C1 segment of cervical spinal cord (tissue), 14 donors: ENCODE results near the gene COX7A1.
"Not testable (repeated sequence)": the region's sequence is repeated elsewhere in the genome, so short reads cannot be mapped to it uniquely, and the experiment has no call there.

Experiments used
- DNase-seq, 14 donors: peaks; one replicate each; lab custom pipeline; 2025; lab: John Stamatoyannopoulos, UW

The COX7A1 gene

DNA sequence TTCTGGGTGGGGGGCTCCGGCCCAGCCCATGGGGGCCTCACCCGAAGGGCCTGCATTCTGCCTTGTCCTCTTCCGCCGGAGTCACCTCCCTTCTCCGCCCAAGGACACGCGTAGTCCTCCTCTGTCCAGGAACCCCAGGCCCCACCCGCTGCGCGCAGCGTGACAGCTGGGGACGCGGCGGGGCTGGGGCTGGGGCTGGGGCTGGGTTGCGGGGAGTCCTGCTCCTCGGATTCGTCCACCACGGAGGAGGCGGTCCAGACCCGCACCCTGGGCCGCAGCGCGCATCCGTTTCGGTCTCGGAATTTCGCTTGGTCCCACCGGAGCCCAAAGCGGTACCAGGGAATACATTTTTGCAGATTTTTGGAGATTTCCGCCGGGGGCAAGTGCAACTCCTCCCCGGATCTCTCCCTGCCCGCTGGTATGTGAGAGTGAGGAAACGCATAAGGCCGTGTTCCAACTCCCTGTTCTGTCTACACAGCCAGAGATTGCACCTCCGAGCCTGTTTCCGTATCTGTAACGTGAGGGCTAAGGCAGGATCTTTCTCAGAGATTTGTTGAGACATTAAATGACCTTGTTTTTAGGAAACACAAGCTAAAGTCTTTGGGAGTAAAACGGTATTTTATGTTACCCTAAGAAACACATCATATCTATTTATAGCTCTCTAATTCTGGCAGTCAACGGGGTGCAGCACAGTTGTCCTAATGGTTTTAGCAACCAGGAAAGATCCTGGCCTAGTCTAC lies at the start of gene COX7A1:
COX7A1 (minus strand) TSS at position 96 of the 740 bp plus-strand sequence; CDS start at position 56, 40 bp downstream.
- peak in 1 of 14 donors; percentile 75 for DNase-seq

DNA sequence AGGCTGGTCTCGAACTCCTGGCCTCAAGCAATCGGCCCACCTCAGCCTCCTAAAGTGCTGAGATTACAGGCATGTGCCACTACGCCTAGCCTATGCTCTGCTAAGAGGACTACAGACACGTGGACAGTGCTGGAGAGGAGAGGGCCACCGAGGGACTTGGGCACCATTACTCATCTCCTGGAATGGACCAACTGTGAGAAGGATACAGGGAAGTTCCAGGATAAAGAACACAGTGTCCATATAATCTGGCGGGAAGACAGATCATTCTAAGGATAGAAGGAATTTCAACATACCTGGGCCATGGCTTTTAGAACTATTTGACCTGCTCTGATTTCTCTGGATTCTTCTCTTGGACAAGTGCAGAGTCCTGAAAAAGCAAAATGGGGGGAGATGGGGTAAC lies 49.4 kb upstream of the COX7A1 start:
- no peak for DNase-seq

DNA sequence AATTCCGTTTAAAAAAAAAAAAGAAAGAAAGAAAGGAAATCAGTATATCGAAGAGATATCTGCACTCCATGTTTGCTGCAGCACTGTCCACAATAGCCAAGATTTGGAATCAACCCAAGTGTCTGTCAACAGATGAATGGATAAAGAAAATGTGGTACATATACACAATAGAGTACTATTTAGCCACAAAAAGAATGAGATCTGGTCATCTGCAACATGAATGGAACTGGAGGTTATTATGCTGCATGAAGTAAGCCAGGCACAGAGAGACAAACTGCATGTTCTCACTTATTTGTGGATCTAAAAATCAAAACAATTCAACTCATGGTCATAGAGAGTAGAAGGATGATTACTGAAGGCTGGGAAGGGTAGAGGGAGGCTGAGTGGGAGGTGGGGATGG lies 45.9 kb upstream of the COX7A1 start:
- peak in 7 of 14 donors; percentile 3 to 41 (median 14) for DNase-seq

DNA sequence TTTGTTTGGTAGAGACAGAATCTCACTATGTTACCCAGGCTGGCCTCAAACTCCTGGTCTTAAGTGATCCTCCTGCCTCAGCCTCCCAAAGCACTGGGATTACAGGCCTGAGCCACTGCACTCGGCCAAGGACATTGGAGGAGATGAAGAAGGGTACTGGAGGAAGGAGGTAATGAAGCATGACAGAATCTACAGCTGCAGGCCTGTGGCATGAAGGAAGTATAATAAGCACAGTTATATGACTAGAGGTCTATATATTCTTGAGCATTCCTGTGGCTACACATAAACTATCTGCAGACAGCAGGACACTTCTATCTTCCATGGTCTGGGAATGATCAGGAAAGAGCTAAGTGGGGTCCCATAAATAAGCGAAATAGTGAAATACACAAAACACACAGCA lies 44.0 kb upstream of the COX7A1 start:
- DNase-seq: no peak

DNA sequence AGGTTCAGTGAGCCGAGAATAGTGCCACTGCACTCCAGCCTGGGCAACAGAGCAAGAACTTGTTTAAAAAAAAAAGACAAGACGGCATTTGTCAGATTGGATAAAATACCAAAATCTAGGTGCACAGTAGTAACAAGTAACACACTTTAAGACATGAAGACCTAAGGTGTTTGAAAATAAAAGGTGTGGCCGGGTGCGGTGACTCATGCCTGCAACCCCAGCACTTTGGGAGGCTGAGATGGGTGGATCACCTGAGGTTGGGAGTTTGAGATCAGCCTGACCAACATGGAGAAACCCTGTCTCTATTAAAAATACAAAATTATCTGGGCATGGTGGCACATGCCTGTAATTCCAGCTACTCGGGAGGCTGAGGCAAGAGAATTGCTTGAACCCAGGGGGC lies 34.5 kb upstream of the COX7A1 start:
- DNase-seq: not testable (repeated sequence)

DNA sequence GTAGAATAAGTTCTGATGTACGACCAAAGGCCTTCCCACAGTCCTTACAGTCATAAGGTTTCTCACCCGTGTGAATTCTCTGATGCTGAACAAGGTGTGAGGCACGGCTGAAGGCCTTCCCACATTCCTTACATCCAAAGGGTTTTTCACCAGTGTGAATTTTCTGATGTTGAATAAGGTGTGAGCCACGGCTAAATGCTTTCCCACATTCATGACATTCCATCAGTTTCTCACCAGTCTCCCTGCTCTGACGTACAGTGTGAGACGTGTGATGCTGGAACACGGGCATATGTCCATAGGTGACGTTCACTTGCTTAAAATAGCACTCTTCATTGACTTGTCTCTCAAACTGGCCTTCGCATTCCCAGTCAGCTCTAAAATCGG lies 31.0 kb upstream of the COX7A1 start:
- no peak for DNase-seq

DNA sequence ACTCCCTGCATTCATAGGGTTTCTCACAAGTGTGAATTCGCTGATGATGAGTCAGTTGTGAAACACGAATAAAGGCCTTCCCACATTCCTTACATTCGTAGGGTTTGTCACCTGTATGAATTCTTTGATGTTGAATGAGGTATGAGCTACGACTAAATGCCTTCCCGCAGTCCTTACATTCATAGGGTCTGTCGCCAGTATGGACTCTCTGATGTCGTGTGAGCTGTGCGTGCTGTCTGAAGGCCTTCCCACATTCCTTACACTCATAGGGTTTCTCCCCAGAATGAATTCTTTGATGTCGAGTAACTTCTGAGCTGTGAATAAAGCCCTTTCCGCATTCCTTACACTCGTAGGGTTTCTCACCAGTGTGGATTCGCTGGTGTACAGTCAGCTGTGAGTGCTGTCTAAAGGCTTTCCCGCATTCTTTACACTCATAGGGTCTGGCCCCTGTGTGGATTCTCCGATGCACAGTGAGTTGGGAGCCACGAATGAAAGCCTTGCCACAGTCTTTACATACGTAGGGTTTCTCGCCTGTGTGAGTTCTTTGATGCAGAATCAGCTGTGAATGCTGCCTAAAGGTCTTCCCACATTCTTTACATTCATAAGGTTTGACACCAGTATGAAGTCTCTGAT lies 30.5 kb upstream of the COX7A1 start:
- no peak for DNase-seq

DNA sequence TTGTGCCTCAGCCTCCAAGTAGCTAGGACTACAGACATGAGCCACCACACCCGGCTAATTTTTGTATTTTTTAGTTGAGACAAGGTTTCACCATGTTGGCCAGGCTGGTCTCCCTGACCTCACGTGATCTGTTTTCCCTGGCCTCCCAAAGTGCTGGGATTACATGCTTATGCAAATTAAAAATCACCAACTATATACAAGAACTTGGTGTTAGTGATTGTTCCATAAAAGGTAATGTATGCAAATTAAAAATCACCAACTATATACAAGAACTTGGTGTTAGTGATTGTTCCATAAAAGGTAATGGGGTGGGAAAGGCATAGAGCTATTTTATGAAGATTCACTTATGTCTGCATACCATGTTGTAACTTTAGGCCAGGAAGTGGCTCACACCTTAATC lies 26.8 kb upstream of the COX7A1 start:
- not testable (repeated sequence) for DNase-seq

DNA sequence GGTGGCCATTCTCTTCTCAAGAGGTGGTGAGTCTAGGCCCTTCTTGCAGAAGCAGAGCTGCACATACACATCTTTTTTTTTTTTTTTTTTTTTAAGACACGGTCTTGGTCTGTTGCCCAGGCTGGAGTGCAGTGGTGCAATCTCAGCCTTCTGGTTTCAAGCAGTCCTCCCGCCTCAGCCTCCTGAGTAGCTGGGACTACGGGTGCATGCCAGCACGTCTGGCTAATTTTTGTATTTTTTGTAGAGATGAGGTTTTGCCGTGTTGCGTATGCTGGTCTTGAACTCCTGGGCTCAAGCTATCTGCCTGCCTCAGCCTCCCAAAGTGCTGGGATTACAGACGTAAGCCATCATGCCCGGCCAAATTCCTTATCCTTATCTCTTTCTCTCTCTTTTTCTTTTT lies 21.6 kb upstream of the COX7A1 start:
- not testable (repeated sequence) for DNase-seq

DNA sequence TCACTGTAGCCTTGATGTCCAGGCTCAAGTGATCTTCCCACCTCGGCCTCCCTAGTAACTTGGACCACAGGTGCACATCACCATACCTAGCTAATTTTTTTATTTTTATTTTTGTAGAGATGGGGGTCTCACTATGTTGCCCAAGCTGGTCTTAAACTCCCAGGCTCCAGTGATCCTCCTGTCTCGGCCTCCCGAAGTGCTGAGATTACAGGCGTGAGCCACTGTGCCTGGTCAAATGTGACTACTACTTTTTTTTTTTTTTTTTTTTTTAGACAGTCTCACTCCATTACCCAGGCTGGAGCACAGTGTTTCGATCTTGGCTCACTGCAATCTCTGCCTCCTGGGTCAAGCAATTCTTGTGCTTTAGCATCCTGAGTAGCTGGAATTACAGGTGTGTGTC lies 20.6 kb upstream of the COX7A1 start:
- no peak for DNase-seq

DNA sequence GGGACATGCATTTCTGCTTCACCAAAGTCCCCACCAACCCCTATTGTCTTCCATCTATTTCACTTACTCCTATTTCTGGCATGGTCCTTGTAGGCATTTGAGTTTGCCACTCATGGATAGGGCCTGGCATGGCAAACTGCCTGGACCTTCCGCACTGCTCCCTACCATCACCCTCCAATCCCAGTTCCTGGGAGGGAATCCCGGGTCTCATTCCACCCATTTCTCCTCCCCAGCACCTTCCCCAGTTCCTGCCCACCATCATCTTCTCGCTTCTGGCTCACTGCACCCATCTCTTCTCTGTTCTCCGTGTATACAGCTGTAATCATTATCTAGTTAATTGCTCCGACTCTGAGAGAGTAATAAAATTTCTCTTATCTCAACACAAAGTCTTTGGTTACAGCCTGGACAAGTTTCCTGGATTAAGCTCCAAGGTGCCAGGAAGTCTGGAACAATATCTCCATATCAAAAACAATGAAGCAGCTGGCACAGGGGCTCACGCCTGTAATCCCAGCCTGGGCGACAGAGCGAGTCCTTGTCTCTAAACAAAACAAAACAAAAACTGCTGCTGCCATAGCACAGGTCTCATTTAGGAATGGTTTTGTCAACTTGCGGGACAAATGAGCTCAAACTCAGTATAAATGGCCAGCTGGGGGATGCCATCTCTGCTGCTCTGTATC lies 17.0 kb upstream of the COX7A1 start:
- no peak for DNase-seq

DNA sequence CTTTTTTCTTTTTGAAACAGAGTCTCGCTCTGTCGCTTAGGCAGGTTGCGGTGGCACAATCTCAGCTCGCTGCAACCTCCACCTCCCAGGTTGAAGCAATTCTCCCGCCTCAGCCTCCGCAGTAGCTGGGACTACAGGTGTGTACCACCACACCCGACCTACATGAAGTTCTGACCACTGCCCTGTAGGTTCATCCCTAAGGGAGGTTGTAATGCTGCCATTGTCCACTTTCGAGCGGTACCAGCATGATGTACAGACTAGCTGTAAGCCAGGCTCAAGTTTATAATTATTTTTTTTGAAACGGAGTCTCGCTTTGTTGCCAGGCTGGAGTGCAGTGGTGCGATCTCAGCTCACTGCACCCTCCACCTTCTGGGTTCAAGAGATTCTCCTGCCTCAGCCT lies 11.6 kb upstream of the COX7A1 start:
- DNase-seq: no peak

DNA sequence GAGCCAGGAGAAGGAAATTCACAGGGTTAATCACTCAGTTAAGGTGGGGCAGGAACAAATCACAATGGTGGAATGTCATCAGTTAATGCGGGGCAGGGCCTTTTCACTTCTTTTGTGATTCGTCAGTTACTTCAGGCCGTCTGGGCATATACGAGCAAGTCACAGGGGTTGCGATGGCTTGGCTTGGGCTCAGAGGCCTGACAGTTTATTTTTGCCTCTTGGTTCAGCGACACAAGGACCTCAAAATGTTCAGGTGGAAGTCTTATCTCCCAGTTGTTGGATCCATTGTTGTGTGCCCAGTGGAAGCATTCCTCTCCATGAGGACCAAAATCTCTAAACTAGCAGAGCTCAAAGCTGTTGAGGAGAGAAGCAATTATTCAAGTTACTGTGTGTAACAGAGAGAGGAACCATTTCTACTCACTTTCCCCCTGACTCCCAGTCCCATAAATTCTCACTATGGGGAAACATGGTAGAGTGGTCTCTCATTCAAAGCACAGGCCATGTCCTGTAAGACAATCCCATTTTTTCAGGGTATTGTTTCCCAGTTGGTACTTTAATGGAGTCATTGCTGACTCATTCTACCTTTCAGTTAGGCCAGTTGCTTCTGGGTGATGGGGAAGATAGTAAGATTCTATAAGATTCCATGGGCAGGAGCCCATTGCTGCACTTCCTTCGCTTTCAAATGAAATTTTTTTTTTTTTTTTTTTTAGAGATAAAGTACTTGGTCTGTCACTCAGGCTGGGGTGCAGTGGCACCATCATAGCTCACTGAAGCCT lies 8.8 kb upstream of the COX7A1 start:
- no peak for DNase-seq

DNA sequence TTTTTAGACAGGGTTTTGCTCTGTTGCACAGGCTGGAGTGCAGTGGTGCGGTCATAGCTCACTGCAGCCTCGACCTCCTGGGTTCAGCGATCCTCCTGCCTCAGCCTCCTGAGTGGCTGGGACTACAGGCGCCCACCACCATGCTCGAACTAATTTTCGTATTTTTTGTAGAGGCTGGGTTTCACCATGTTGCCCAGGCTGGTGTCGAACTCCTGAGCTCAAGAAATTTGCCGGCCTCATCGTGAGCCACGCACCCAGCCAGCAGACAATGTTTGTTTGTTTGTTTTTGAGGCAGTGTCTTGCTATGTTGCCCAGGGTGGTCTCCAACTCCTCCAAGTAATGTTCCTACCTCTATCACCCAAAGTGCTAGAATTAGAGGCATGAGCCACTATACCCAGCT lies 879 bp upstream of the COX7A1 start:
- no peak for DNase-seq

DNA sequence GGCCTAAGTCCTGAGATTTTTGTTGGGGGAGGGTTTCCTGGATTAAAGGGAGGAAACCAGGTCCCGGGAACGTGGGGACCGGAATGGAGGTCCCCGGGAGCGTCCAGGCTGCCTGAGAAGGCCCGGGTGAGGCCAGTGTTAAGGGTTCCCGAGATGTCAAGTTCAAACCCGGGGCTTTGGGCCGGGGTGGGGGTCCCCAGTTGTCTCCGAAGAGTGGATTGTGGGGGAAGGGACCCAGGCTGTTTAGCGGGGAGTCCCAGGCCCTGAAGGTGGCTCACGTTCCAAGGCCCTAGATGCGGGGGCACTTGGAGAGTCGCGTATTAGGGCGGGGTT lies 262 bp downstream of the COX7A1 start:
- DNase-seq: no peak

DNA sequence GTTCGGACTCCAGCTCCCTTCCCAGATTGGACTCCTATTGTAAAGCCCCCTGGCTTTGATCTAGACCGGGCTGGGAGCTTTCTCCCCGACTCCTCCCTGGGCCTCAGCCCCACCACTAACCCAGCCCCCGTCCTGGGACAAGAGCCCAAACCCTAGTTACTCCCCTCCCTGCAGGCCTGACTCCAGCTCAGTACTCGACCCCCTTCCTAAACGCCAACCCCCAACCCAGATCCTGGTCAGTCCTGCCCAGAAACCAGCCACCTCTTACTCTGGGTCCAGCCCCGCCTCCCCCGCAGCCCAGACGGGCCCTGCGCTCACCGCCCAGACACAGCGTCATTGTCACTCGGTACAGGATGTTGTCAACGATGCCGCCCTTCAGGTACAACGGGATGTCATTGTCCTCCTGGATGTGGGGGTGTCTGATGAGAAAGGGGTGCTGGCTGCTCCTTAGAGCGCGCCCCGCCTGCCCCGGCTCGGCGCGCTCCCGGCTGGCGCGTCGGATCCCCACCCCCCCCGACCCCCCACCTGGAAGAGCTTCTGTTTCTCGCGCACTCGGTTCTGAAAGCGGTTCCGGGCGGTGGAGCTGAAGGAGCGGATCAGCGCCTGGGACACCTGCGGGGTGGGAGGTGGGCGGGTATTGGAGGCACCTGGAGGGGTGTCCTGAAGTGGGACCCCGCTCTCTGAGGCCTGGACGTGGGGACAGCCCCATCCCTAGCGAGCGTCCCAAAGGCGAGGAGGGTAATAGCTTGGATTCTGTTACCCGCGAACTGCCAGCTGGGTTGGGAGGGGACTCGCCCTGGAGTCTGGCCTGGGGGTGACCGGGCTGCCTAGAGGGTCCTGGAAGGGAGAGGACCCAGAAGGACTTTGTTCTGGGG lies 866 bp downstream of the COX7A1 start:
- peak in 1 of 14 donors; percentile 79 for DNase-seq

DNA sequence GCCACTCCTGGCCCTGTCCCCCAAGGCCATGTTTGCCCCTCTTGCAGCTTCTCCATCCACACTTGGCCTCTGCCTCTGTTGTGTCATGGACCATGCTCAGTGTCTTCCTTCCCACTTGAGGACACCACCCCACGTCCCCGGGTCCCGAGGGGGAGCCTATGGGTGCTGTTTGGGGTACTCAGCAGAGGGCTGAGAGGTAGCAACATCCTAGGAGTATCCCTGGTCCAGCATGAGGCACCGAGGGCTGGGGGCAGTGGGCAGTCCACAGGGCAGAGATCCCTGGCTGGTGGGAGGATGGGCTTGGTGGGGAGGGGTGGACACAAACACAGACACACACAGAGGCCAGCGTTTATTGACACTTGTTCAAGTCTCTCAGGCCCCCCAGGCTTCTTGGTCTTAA lies 1.7 kb downstream of the COX7A1 start:
- no peak for DNase-seq

DNA sequence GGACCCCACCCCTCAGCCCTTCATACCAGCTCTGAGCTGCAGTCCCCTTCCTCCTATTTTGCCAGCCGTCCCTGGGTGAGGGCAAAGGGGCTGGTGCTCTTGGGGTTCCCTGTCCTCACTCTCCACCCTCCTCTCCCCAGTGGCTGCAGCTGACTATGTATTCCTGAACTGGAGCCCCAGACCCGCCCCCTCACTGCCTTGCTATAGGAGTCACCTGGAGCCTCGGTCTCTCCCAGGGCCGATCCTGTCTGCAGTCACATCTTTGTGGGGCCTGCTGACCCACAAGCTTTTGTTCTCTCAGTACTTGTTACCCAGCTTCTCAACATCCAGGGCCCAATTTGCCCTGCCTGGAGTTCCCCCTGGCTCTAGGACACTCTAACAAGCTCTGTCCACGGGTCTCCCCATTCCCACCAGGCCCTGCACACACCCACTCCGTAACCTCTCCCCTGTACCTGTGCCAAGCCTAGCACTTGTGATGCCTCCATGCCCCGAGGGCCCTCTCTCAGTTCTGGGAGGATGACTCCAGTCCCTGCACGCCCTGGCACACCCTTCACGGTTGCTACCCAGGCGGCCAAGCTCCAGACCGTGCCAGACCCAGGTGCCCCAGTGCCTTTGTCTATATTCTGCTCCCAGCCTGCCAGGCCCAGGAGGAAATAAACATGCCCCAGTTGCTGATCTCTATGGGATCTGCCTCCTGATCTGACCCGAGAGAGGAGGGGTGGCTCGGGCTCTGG lies 2.4 kb downstream of the COX7A1 start:
- no peak for DNase-seq

DNA sequence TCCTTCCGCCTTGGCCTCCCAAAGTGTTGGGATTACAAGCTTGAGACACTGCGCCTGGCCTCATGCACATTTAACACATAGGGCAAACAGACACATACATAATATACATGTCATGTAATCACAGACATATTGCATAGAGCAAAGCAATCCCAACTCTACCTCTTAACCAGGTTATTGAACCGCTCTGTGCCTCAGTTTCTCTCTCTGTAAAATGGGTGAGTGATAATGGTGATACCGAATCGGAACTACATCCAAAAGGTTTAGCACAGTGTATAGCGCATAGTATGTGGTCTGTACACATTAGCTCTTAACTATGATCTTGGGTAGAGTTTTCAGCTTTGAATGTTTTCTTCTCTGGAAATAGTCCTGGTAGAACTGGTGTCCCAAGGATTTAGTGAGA lies 7.6 kb downstream of the COX7A1 start:
- DNase-seq: no peak

DNA sequence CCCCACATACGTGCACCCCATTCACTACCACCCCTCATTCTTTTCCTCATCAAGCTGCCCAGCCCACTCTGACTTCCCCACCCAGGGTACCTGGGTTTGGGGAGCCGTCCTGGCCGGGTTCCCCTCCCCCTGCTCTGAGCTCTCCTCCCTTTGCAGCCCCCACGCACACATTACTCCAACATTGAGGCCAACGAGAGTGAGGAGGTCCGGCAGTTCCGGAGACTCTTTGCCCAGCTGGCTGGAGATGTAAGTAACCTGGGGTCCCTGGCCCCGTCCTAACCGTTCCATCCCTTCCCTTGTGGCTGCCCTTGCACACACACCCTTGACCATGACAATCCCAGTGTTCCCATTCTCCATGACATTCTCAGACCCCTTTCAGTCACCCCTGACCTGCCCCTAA lies 9.8 kb downstream of the COX7A1 start:
- no peak for DNase-seq

DNA sequence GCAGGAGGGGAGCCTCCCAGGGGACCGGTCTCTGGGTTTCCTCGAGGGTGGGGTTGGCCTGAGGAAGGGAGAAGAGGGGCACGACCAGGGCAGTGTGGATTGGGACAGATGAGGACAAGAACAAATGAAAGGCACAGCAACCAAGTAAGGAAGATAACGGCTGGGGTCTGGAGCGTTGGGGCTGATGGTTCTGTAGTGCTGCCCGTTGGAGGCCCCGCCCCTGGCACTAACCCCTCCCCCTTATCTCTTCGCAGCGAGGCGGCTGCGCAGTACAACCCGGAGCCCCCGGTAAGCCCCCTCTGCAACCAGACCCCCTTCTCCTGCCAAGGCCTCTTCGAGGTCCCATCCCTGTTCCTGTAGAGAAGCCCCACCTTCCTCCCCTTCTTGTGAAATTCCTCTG lies 10.2 kb downstream of the COX7A1 start:
- no peak for DNase-seq
